WI38 (cell line): ENCODE measurements around the gene CKM.
"Not testable (repeated sequence)": the region's sequence is repeated elsewhere in the genome, so short reads cannot be mapped to it uniquely, and the experiment has no call there.

Experiments
- H3K4me3 ChIP-seq: 2 replicates; pipeline ENCODE4 v1.5.1; 2011; ENCODE audit warnings: low read depth, mild to moderate bottlenecking, control low read depth, low read length
- TF ChIP-seq, protein P1 (sequence below): IDR thresholded peaks from 2 replicates; pipeline ENCODE4 v1.5.1; 2012; ENCODE audit warnings: low read depth, mild to moderate bottlenecking, control low read depth, low read length

Gene CKM

DNA sequence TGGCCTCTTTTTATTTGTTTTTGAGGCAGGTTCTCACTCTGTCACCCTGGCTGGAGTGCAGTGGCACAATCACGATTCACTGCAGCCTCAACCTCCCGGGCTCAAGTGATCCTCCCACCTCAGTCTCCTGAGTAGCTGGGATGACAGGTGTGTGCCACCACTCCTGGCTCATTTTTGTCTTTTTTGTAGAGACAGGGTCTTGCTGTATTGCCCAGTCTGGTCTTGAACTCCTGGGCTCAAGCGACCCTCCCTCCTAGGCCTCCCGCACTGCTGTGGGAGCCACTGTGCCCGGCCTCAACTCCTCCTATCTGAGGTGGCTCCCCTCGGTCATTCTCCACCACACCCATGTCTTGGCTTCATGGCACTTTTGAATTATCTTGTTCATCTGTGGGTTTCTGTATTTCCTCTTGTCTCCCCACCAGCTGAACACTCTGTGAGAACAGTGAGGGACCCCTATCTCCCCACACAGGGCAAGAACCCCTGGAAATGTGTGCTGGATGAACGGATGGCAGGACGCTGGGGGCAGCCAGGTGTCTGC is 7.9 kb downstream of the CKM start:
- no peak overlapping the region for H3K4me3 ChIP-seq
- TF ChIP-seq, protein P1, sequence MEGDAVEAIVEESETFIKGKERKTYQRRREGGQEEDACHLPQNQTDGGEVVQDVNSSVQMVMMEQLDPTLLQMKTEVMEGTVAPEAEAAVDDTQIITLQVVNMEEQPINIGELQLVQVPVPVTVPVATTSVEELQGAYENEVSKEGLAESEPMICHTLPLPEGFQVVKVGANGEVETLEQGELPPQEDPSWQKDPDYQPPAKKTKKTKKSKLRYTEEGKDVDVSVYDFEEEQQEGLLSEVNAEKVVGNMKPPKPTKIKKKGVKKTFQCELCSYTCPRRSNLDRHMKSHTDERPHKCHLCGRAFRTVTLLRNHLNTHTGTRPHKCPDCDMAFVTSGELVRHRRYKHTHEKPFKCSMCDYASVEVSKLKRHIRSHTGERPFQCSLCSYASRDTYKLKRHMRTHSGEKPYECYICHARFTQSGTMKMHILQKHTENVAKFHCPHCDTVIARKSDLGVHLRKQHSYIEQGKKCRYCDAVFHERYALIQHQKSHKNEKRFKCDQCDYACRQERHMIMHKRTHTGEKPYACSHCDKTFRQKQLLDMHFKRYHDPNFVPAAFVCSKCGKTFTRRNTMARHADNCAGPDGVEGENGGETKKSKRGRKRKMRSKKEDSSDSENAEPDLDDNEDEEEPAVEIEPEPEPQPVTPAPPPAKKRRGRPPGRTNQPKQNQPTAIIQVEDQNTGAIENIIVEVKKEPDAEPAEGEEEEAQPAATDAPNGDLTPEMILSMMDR = no peak

DNA sequence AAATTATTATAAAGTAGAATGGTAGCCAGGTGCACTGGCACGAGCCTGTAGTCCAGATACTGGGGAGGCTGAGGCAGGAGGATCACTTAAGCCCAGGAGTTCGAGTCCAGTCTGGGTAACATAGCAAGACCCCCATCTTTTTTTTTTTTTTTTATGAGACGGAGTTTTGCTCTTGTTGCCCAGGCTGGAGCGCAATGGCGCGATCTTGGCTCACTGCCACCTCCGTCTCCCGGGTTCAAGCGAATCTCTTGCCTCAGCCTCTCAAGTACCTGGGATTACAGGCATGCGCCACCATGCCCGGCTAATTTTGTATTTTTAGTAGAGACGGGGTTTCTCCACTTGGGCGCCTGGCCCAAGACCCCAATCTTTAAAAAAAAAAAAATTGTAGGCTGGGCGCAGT is 10.4 kb downstream of the CKM start:
- H3K4me3 ChIP-seq = not testable (repeated sequence)

DNA sequence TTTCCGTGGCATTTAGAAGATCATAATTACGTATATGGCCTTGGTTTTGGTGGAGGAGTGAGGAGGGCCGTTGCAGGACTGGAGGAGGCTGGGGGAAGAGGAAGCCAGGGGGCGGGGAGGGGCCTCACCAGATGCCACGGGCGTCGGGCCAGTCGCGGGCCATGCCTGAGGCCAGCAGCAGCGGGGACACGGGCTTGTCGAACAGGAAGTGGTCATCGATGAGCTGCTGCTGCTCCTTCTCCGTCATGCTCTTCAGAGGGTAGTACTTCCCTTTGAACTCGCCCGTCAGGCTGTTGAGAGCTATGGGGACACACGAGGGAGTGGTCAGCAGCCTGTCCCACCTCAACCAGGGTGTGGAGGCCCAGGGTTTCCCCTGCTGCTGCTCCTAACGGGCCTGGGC is 11.1 kb downstream of the CKM start:
- TF ChIP-seq, protein P1 = no peak

DNA sequence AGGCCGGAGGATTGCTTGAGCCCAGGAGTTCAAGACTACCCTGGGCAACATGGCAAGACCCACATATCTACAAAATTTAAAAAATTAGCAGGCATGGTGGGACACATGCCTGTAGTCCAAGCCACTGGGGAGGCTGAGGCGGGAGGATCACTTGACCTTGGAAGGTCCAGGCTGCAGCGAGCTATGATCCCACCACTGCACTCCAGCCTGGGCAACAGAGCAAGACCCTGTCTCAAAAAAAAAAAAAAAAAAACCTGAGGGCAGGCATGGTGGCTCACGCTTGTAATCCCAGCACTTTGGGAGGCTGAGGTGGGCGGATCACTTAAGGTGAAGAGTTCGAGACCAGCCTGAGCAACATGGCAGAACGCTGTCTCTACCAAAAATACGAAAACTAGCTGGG is 13.4 kb downstream of the CKM start:
- H3K4me3 ChIP-seq = not testable (repeated sequence)

More for the DNA sequence above, 11.1 kb downstream of the CKM start:
- no peak overlapping the region for H3K4me3 ChIP-seq

DNA sequence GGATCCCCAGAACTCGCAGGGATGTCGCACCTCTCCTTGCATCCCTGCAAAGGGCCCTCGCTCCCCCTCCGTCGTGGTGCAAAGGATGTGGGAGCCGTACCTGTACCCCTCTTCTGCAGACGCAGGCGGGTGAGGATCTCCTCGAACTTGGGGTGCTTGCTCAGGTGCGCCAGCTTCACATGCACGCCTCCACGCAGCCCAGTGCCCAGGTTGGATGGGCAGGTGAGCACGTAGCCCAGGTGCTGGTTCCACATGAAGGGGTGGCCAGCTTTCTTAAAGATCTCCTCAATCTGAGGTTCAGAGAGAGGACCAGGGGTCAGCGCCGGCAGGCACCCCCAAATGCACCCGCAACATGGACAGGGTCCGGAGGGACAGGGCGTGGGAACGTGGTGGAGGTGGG is 15.3 kb downstream of the CKM start:
- H3K4me3 ChIP-seq = no peak overlapping the region
- TF ChIP-seq, protein P1 = no peak

DNA sequence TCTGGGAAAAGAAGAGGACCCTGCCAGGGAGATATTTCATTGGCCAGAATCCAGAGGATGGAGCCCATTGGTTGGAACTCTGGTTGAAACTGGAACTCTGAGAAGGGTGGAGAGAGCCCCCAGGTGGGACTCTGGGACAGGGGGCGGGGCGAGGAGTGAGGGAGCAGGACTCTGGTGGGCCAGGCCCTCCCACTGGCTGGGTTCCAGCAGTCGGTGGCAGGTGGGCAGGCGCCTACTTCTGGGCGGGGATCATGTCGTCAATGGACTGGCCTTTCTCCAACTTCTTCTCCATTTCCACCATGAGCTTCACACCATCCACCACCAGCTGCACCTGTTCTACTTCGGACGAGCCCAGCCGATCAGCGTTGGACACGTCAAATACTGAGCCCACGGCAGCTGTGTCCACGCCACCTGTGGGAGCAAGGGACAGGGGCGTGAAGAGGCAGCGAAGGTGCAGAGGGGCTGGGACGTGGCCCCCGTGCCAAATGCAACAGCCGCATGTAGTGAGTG is 16.1 kb downstream of the CKM start:
- TF ChIP-seq, protein P1 = no peak

DNA sequence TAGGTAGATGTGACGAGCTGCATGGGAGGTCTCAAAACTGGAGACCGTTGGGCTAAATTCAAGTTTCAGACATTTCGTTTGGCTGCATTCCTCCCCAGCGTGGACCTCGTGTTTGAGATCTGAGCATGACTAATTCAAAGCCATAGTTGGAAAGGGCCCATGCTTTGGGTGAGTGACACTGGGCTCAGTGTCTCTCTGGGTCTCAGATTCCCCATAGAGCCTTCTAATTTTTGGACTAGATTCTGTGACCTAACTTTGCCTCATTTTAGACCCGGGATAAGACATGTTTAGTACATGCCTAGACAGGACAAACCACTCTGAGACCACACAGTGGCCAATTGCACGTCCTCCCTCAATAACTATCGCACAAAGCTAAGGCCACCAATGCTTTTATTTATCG is 16.6 kb downstream of the CKM start:
- TF ChIP-seq, protein P1 = no peak
- no peak overlapping the region for H3K4me3 ChIP-seq

More for the DNA sequence above, 16.1 kb downstream of the CKM start:
- H3K4me3 ChIP-seq = no peak overlapping the region

DNA sequence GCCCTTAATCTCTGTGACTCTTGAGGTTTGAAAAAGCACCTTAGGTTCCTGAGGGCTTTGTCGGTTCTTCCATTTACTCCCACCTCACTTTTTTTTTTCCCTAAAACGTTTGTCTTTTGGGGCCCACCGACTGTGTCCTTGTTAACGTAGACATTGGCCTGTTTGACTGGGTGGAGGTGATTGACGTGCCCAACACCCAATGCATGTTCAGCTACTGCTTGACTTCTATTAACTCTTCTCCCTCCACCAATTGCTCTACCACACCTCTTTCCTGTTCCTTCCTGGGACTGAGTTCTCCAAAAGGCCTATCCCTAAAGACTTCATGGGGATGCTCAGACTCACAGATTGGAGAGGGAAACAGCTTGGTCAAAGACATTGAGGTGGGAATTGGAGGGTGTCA is 17.3 kb downstream of the CKM start:
- TF ChIP-seq, protein P1 = no peak
- no peak overlapping the region for H3K4me3 ChIP-seq
